ENCODE measurements around the gene PMEL.
"Not testable (repeated sequence)": the region's sequence is repeated elsewhere in the genome, so short reads cannot be mapped to it uniquely, and the experiment has no call there.

- TF ChIP-seq CTCF (IDR thresholded peaks at IDR 0.05 in 4 of 5, conservative IDR thresholded peaks at IDR 0.05 in 1 of 5); POLR2A (IDR thresholded peaks at IDR 0.05): not testable (repeated sequence)
Observed at GRCh38 chr12:55923648-55924047, 42.2 kb downstream of the PMEL start.

All from gastrocnemius medialis (tissue), 4 donors.